WERI-Rb-1 (cell line): ENCODE results near the gene MMP11.

Experiments
- DNase-seq: peaks from one replicate; pipeline ENCODE4 v3.0.0-alpha.2; 2020
- H3K27ac ChIP-seq: fragments of 250-450 bp; sonication (Bioruptor Pico); 2 replicates; pipeline ENCODE4 v1.5.1; 2020; ENCODE audit warnings: mild to moderate bottlenecking, moderate library complexity
- H3K27me3 ChIP-seq: fragments of 250-450 bp; sonication (Bioruptor Pico); 2 replicates; pipeline ENCODE4 v1.5.1; 2021; ENCODE audit warnings: mild to moderate bottlenecking, low read depth, moderate library complexity; ENCODE audit not compliant: insufficient read depth, severe bottlenecking
- H3K36me3 ChIP-seq: fragments of 250-450 bp; sonication (Bioruptor Pico); 2 replicates; pipeline ENCODE4 v1.5.1; 2020; ENCODE audit warnings: mild to moderate bottlenecking, moderate library complexity
- H3K4me3 ChIP-seq: 2 replicates; pipeline ENCODE4 v1.5.1; 2011; ENCODE audit warnings: low read depth, mild to moderate bottlenecking, control low read depth, low read length
- H3K9me3 ChIP-seq: fragments of 250-450 bp; sonication (Bioruptor Pico); 2 replicates; pipeline ENCODE4 v1.5.1; 2021; ENCODE audit warnings: mild to moderate bottlenecking, moderate library complexity; ENCODE audit not compliant: severe bottlenecking
- CTCF ChIP-seq: IDR thresholded peaks from 2 replicates; pipeline ENCODE4 v1.5.1; 2011; ENCODE audit warnings: low read depth, mild to moderate bottlenecking, control low read depth, inconsistent platforms, low read length

Gene MMP11

GRCh38 chr22:23755711-23756110, 16.9 kb upstream of the MMP11 start:
- no peaks in the 10 kb centered on the region for H3K36me3 ChIP-seq
- no peak for DNase-seq
- H3K9me3 ChIP-seq, result no peaks in the 10 kb centered on the region
- TF ChIP-seq CTCF, result no peak
- H3K27me3 ChIP-seq, result no peaks in the 10 kb centered on the region
- H3K27ac ChIP-seq, result no peak overlapping the region
- H3K4me3 ChIP-seq, result no peak overlapping the region

GRCh38 chr22:23756891-23757290, 15.8 kb upstream of the MMP11 start:
- H3K36me3 ChIP-seq, result no peaks in the 10 kb centered on the region
- H3K27me3 ChIP-seq, result no peaks in the 10 kb centered on the region
- no peak for TF ChIP-seq CTCF
- DNase-seq, result peak; percentile 83
- no peaks in the 10 kb centered on the region for H3K9me3 ChIP-seq
- H3K4me3 ChIP-seq, result no peak overlapping the region
- peak overlapping the region; percentile 66 for H3K27ac ChIP-seq

- no peak for DNase-seq
- Histone ChIP-seq H3K36me3 (peaks cover 3% of the 10 kb centered on the region), H3K9me3 (no peaks in the 10 kb centered on the region), H3K27ac (no peak overlapping the region), H3K4me3 (no peak overlapping the region), H3K27me3 (no peaks in the 10 kb centered on the region)
- TF ChIP-seq CTCF, result no peak
Observed at GRCh38 chr22:23759566-23759965, 13.1 kb upstream of the MMP11 start.

GRCh38 chr22:23760056-23760455, 12.6 kb upstream of the MMP11 start:
- H3K27ac ChIP-seq, result no peak overlapping the region
- H3K4me3 ChIP-seq, result no peak overlapping the region
- H3K9me3 ChIP-seq, result no peaks in the 10 kb centered on the region
- H3K36me3 ChIP-seq, result peaks cover 7% of the 10 kb centered on the region
- H3K27me3 ChIP-seq, result no peaks in the 10 kb centered on the region
- TF ChIP-seq CTCF, result no peak
- DNase-seq, result no peak

- Histone ChIP-seq H3K27ac (no peak within 1 kb of the TSS; the same call in 1 of the 2 replicates), H3K27me3 (no peaks in the 10 kb centered on the region), H3K9me3 (no peaks in the 10 kb centered on the region), H3K4me3 (no peak within 1 kb of the TSS), H3K36me3 (peaks cover 16% of the 10 kb centered on the region)
- TF ChIP-seq CTCF, result no peak
- DNase-seq, result peak; percentile 53
Observed at GRCh38 chr22:23762842-23763578, 9.6 kb upstream of the MMP11 start, which contains the start of gene C22orf15. Gene C22orf15, plus strand, starts transcription at chr22:23762990. Its CDS starts 317 bp downstream, at chr22:23763307.

- Histone ChIP-seq H3K9me3 (no peaks in the 10 kb centered on the region), H3K27ac (no peak overlapping the region), H3K36me3 (peaks cover 16% of the 10 kb centered on the region), H3K27me3 (no peaks in the 10 kb centered on the region), H3K4me3 (no peak overlapping the region)
- TF ChIP-seq CTCF, result no peak
- no peak for DNase-seq
Observed at GRCh38 chr22:23763579-23763945, 9.1 kb upstream of the MMP11 start.
